HG03025 (cell line): Measurements from ENCODE around the gene GRB14.

Experiments used
- ATAC-seq: cut with Tn5 transposase; IDR thresholded peaks from one replicate; pipeline ENCODE4 v1.9.1; 2021; ENCODE audit warnings: mild to moderate bottlenecking, moderate library complexity; ENCODE audit not compliant: unreplicated experiment, low FRiP score

Gene GRB14

GRCh38 chr2:164617466-164617865 lies 3.8 kb downstream of the GRB14 start:
- ATAC-seq: no peak

- ATAC-seq: no peak
Observed at GRCh38 chr2:164613321-164613982, 7.8 kb downstream of the GRB14 start.

- ATAC-seq: no peak
Observed at GRCh38 chr2:164609790-164610189, 11.5 kb downstream of the GRB14 start.

- no peak for ATAC-seq
Observed at GRCh38 chr2:164606557-164606956, 14.7 kb downstream of the GRB14 start.

GRCh38 chr2:164605295-164605694 lies 16.0 kb downstream of the GRB14 start:
- ATAC-seq: no peak

GRCh38 chr2:164600763-164601162 lies 20.5 kb downstream of the GRB14 start:
- no peak for ATAC-seq

GRCh38 chr2:164599954-164600589 lies 21.2 kb downstream of the GRB14 start:
- peak; percentile 95 for ATAC-seq

- no peak for ATAC-seq
Observed at GRCh38 chr2:164597983-164598382, 23.3 kb downstream of the GRB14 start.

- ATAC-seq: no peak
Observed at GRCh38 chr2:164595031-164595430, 26.3 kb downstream of the GRB14 start.

- ATAC-seq: no peak
Observed at GRCh38 chr2:164593959-164594358, 27.3 kb downstream of the GRB14 start.

- no peak for ATAC-seq
Observed at GRCh38 chr2:164593541-164593940, 27.7 kb downstream of the GRB14 start.

- no peak for ATAC-seq
Observed at GRCh38 chr2:164589522-164589921, 31.8 kb downstream of the GRB14 start.

- no peak for ATAC-seq
Observed at GRCh38 chr2:164581050-164581449, 40.2 kb downstream of the GRB14 start.

GRCh38 chr2:164574931-164575330 lies 46.4 kb downstream of the GRB14 start:
- no peak for ATAC-seq

GRCh38 chr2:164570475-164570874 lies 50.8 kb downstream of the GRB14 start:
- no peak for ATAC-seq

GRCh38 chr2:164569378-164569777 lies 51.9 kb downstream of the GRB14 start:
- no peak for ATAC-seq

GRCh38 chr2:164568317-164568716 lies 53.0 kb downstream of the GRB14 start:
- no peak for ATAC-seq

- no peak for ATAC-seq
Observed at GRCh38 chr2:164567335-164567989, 53.8 kb downstream of the GRB14 start.

GRCh38 chr2:164565359-164565758 lies 55.9 kb downstream of the GRB14 start:
- no peak for ATAC-seq

- ATAC-seq: no peak
Observed at GRCh38 chr2:164562666-164563065, 58.6 kb downstream of the GRB14 start.

- no peak for ATAC-seq
Observed at GRCh38 chr2:164561991-164562390, 59.3 kb downstream of the GRB14 start.

- no peak for ATAC-seq
Observed at GRCh38 chr2:164561416-164561815, 59.9 kb downstream of the GRB14 start.
